GM15510 (cell line): ENCODE data around the gene PTPRU.

Source experiments
- POLR2A ChIP-seq: IDR thresholded peaks from 3 replicates; pipeline ENCODE4 v1.6.1; 2011; ENCODE audit warnings: borderline replicate concordance; ENCODE audit not compliant: insufficient read length; ENCODE audit errors: extremely low read depth

Gene PTPRU

DNA sequence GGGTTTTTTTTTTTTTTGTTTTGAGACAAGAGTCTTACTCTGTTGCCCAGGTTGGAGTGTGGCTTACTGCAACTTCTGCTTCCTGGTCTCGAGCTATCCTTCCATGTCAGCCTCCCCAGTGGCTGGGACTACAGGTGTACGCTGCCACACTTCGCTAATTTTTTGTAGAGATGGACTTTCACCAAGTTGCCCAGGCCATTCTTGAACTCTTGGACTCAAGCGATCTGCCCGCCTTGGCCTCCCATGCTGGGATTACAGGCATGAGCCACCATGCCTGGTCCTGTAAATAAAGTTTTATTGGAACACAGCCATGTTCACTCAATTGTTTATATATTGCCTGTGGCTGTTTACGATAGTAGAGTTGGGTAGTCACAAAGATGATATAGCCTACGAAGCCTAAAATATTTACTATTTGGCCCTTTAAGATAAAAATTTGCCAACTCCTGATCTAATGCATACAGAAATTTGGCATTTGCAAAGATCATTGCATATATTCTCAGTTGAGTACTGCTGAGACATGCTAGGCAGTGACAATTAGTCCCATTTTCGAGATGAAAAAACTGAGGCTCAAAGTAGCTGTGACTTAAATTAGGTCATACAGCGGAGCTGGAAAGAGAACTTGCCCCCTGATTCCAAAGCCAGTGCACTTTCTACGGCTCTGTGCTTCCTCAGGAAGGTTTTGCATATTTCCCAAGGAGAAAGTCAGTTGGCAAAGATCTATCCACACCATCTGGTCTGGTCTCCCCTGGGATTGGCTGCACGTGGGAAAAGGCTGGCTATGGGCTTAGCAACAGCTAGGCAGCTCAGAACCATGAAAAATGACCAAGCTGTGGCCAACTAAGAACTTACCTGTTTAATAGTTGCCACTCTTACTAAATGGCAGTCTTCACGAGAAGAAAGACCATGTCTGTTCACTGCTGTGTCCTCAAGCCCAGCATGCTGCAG, 25.0 kb upstream of the PTPRU start:
- TF ChIP-seq POLR2A: no peak

GRCh38 chr1:29213055-29213454, 23.3 kb upstream of the PTPRU start:
- TF ChIP-seq POLR2A: no peak

- TF ChIP-seq POLR2A: no peak
Observed at GRCh38 chr1:29217633-29218032, 18.7 kb upstream of the PTPRU start.

DNA sequence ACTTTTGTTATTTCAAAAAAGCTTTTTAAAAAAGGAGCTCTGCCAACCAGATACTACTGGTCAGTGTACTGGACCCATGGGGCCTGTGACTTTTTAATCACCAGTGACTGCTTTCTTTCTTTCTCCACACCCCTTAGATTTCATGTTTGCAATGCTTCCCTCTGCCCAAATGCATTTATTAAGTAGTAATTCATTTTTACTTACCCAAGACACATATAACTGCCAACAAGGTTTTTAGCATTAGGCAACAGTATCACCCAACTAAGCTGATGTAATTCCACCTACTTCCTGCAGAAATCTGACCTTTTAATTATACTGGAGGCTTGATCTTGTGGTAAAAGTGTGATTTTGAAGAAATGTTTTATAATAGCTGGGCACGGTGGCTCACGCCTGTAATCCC, 18.1 kb upstream of the PTPRU start:
- TF ChIP-seq POLR2A: no peak

GRCh38 chr1:29221296-29221695, 15.0 kb upstream of the PTPRU start:
- TF ChIP-seq POLR2A: no peak

DNA sequence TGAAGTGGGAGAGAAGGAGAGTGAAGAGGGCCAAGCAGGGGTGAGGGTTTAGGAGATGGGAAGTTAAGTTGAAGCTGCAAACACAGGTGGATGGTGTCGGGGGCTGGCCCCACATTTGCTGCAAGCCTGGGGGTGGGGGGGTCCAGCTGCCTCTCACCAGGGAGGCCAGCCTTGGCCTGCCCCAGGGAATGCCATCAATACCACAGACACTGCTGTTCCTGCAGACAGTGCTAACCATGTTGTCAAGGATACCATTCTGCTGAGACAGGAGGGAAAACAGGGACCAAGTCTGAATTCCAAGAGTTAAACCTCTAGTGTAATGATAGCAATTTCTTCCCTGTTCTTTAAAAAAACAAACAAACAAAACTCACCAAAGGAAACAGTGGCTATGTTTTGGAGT, 13.6 kb upstream of the PTPRU start:
- TF ChIP-seq POLR2A: no peak

DNA sequence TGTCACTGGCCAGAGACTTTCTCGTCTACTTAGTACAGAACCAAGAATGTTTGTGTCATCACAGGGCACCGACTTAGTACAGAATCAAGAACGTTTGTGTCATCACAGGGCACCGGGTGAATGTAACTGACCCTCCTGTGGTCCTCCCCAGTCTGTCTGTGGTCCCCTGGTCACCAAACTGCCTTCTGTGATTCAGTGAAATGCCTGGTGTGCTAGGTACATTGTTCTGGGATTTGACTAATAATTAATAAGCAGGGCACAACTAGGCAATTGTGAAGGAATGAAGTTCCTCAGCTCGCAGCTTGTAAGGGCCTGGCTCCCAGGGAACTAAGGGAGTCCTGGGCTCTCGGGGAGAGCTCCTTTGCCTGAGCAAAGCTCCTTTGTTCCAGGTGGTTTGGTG, 12.8 kb upstream of the PTPRU start:
- no peak for TF ChIP-seq POLR2A

DNA sequence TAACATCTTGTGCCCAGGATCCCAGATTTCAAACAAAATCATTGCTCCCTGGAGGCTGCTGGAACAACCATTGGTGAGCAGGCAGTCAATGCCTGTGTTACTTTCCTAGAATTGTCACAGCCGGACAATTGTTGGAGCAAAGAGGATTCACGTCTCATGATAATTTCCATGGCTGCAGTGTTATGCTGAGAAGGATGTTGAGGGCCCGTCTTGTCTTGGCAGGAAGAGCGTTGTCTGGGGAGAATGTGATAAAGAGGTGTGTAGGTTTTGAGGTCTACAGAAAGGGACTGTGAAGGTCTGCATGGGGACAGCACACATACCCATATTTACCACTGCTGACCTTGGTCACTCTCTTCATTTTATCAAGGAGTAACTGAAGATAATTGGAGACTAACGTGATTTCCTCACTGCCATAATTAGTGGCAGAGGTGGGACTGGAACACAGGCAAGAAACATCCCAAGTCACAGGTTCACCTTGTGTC, 11.9 kb upstream of the PTPRU start:
- no peak for TF ChIP-seq POLR2A

GRCh38 chr1:29225361-29225760, 11.0 kb upstream of the PTPRU start:
- no peak for TF ChIP-seq POLR2A

DNA sequence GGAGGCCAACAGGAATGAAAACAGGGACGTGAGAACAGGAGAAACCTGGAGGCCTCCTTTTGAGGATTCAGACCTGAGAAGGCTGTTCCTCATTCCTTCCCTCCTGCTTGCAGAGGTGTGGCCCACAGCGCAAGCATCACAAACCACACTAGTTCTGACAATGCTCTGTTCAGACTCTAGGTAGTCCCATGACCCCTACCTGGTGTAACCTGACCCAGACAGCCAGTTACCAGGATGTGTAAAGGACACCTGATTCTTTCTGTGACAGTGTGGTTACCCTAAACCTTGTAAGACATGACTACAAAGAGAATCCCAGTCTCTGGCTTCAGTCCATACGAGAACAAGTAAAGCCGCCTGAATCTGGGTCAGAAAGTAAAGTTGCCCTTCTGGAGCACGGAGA, 8.8 kb upstream of the PTPRU start:
- TF ChIP-seq POLR2A: no peak

DNA sequence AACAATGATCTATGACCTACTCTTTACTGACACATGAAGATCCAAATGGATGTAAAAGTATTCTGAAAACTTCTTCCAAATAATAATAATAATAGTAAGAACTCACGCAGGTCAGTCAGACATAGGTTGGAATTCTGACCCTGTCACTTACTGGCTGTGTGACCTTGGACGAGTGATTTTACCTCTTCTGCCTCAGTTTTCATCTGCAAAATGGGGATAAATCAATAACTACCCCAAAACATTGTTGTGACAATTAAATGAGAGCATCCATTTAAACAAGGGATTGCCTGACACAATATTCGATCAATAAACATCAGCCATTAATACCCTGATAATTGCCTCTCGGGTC, 6.1 kb upstream of the PTPRU start:
- no peak for TF ChIP-seq POLR2A

GRCh38 chr1:29230553-29231378, 5.6 kb upstream of the PTPRU start, which contains the start of gene MECR:
TSS of gene MECR (minus strand) at chr1:29230934. CDS start at chr1:29230906, 28 bp downstream.
- TF ChIP-seq POLR2A: peak; percentile 87

DNA sequence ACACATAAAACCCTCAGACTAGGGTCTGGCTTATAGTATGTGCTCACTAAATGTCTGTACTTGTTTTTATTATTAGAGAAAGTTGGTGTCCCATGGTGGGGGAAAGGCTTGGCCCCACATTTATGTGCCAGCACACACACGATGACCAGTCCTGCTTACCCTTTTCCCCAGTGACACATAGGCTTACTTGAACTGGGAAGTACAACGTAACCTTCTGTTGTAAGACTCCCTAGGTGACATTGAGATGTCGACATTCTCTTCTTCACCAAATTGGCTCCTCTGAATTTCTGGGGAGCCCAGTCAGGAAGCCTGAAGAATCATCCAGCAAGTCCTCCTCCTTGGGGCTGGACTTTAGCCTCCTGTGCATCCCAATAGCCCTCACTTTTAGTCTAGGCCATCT, 3.9 kb upstream of the PTPRU start:
- no peak for TF ChIP-seq POLR2A

DNA sequence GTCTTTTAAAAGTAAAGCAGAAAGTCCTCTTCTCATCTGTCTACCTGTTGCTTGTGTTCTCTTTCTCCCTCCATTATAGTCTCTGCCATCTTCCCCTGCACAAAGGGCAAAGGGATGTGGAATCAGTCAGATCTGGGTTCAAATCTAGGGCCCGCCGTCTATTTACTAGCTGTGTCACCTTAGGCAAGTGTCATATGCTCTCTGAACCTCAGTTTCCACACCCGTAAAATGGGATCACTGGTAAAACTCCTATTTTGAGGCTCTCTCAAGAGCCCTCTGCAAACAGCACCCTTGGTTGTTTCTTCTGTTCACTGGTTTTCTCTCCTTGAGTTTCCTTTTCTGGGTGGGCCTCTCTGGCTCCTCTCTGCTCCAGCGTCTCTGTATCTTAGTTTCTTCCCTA, 2.6 kb upstream of the PTPRU start:
- no peak for TF ChIP-seq POLR2A

DNA sequence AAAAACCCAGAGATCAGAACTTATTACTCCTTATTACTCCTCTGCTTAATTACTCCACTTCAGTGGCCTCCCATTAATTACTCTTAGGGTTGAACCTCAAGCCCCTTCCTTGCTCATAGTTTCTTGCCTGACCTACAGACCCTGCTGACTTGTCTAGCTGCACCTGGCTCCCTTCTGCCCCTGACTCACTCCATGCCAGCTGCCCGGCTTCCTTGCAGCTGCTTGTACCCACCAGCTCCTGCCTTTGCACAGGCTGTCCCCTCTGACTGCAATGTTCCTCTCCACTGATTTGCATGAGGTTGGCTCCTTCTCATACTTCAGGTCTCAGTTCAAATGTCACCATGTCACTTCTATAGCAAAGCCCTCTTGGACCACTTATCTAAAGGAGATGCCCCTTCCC, 1.9 kb upstream of the PTPRU start:
- TF ChIP-seq POLR2A: no peak
